GM12878 (cell line): Measurements from ENCODE around the gene ADK. TPM values are rescaled to one million over a fixed set of nuclear protein-coding genes. Genes with fewer than 3 reads are reported as not detected.

ENCODE experiments used
- ATAC-seq: fragments of 200-7000 bp; cut with Tn5 transposase; 3 replicates; pipeline ENCODE4 v1.9.1; 2020; ENCODE audit warnings: mild to moderate bottlenecking, moderate library complexity
- BruUV-seq: library from RNA; stranded (reverse); fragments of 400-500 nt; replicated peaks from 2 replicates; lab custom pipeline; 2021; lab: Mats Ljungman, UMichigan
- CTCF ChIA-PET: fragments of 300-600 bp; sonication (Branson Sonifier 250); formaldehyde crosslinking; extraction: SDS; loops from one replicate; lab custom pipeline; 2021; ENCODE audit warnings: inconsistent platforms; lab: Yijun Ruan, JAX
- POLR2A ChIA-PET: fragments of 350-600 bp; formaldehyde crosslinking; extraction: SDS; loops from one replicate; lab custom pipeline; 2021; ENCODE audit warnings: inconsistent platforms; lab: Charles Lee
- RAD21 ChIA-PET: fragments of 300-600 bp; sonication (Branson Sonifier 250); formaldehyde crosslinking; loops from one replicate; lab custom pipeline; 2023; ENCODE audit warnings: antibody characterized with exemption; ENCODE audit not compliant: unreplicated experiment; lab: Charles Lee
- SMC1A ChIA-PET: fragments of 300-600 bp; sonication (Branson Sonifier 250); formaldehyde crosslinking; loops from one replicate; lab custom pipeline; 2023; ENCODE audit not compliant: unreplicated experiment, uncharacterized antibody; lab: Charles Lee
- DNase-seq: peaks from one replicate; pipeline ENCODE4 v3.0.0-alpha.2; 2011; ENCODE audit warnings: low read depth, low spot score
- FAIRE-seq: peaks from 3 replicates; lab custom pipeline; 2011; peaks lifted over from hg19 to GRCh38; lab: Jason Lieb, UNC
- H2AFZ ChIP-seq: 2 replicates; pipeline ENCODE4 v1.6.0; 2011; ENCODE audit warnings: low read depth, low read length, control low read depth; ENCODE audit not compliant: control insufficient read depth
- H3K27ac ChIP-seq: 2 replicates; pipeline ENCODE4 v1.5.1; 2011; ENCODE audit warnings: control low read depth; ENCODE audit not compliant: control insufficient read depth, insufficient read depth
- H3K27me3 ChIP-seq, 2 experiments: replicated peaks in 1 of 2; 2 replicates each; pipeline versions ENCODE4 v1.6.0 to v1.6.1; 2011; ENCODE audit warnings: low read length in 1 of 2; ENCODE audit not compliant: control insufficient read depth in 2 of 2, insufficient read depth in 2 of 2
- H3K36me3 ChIP-seq, 2 experiments: 2 replicates each; pipeline ENCODE4 v1.5.1; 2011; ENCODE audit warnings: low read length in 1 of 2; ENCODE audit not compliant: control insufficient read depth in 2 of 2, insufficient read depth in 2 of 2
- H3K4me1 ChIP-seq: 2 replicates; pipeline ENCODE4 v1.6.1; 2011; ENCODE audit warnings: mild to moderate bottlenecking, low read length, moderate library complexity, mixed read lengths; ENCODE audit not compliant: control insufficient read depth, insufficient read depth
- H3K4me2 ChIP-seq: 2 replicates; pipeline ENCODE4 v1.6.0; 2011; ENCODE audit warnings: control low read depth; ENCODE audit not compliant: control insufficient read depth, insufficient read depth
- H3K4me3 ChIP-seq: fragments of 200-600 bp; sonication (generic); 2 replicates; pipeline ENCODE4 v1.5.1; 2016
- H3K79me2 ChIP-seq: 2 replicates; pipeline ENCODE4 v1.6.0; 2011; ENCODE audit warnings: low read length; ENCODE audit not compliant: control insufficient read depth, insufficient read depth
- H3K9ac ChIP-seq: 2 replicates; pipeline ENCODE4 v1.8.0; 2011; ENCODE audit warnings: low read length, control low read depth, mixed read lengths; ENCODE audit not compliant: control insufficient read depth, insufficient read depth
- H3K9me3 ChIP-seq: replicated peaks from 3 replicates; pipeline ENCODE4 v1.5.1; 2011; ENCODE audit warnings: mild to moderate bottlenecking, low read length; ENCODE audit not compliant: control insufficient read depth, insufficient read depth
- H4K20me1 ChIP-seq: 2 replicates; pipeline ENCODE4 v1.6.0; 2011; ENCODE audit not compliant: control insufficient read depth, insufficient read depth
- CBFB ChIP-seq: IDR thresholded peaks from 2 replicates; pipeline ENCODE4 v1.6.1; 2016; ENCODE audit warnings: antibody characterized with exemption, low read depth
- CBX3 ChIP-seq: fragments of 200-600 bp; sonication (generic); IDR thresholded peaks from 2 replicates; pipeline ENCODE4 v1.6.1; 2016; ENCODE audit warnings: low read depth, borderline replicate concordance
- CREB1 ChIP-seq: IDR thresholded peaks from 2 replicates; pipeline ENCODE4 v1.6.1; 2012; ENCODE audit warnings: low read depth, mild to moderate bottlenecking, inconsistent platforms
- IKZF1 ChIP-seq: fragments of 450-650 bp; conservative IDR thresholded peaks from 2 replicates; pipeline ENCODE4 v1.6.1; 2017; ENCODE audit warnings: antibody characterized with exemption, mild to moderate bottlenecking
- KDM1A ChIP-seq: fragments of 200-600 bp; sonication (generic); IDR thresholded peaks from 2 replicates; pipeline ENCODE4 v1.6.1; 2016; ENCODE audit warnings: borderline replicate concordance
- NBN ChIP-seq: fragments of 450-650 bp; IDR thresholded peaks from 2 replicates; pipeline ENCODE4 v1.6.1; 2016
- RAD21 ChIP-seq: IDR thresholded peaks from 2 replicates; pipeline ENCODE4 v1.6.1; 2011; ENCODE audit warnings: mild to moderate bottlenecking, low read depth, low read length, moderate library complexity; ENCODE audit not compliant: insufficient read depth
- RAD51 ChIP-seq: fragments of 450-650 bp; IDR thresholded peaks from 2 replicates; pipeline ENCODE4 v1.6.1; 2016; ENCODE audit warnings: moderate library complexity, mild to moderate bottlenecking, inconsistent platforms
- SREBF1 ChIP-seq: IDR thresholded peaks from 2 replicates; pipeline ENCODE4 v1.6.1; 2012; ENCODE audit warnings: mild to moderate bottlenecking, low read length
- SREBF2 ChIP-seq: IDR thresholded peaks from 2 replicates; pipeline ENCODE4 v1.6.1; 2012; ENCODE audit warnings: mild to moderate bottlenecking, low read length
- TAF1 ChIP-seq: IDR thresholded peaks from 2 replicates; pipeline ENCODE4 v1.6.1; 2011; ENCODE audit warnings: mild to moderate bottlenecking, low read depth, low read length, borderline replicate concordance
- WRNIP1 ChIP-seq: IDR thresholded peaks from 2 replicates; pipeline ENCODE4 v1.6.1; 2011; ENCODE audit warnings: low read depth, low read length, improper control_type of control experiment, borderline replicate concordance
- WGBS: methylation state at CpG from one replicate; pipeline ENCODE4 v1.1.6; 2016; ENCODE audit warnings: low lambda C conversion rate; ENCODE audit not compliant: insufficient replicate concordance, insufficient coverage; ENCODE audit errors: missing lambda C conversion rate; 5-methylcytosine and 5-hydroxymethylcytosine counted together
- in situ Hi-C: fragments of 300-500 bp; cut with MboI; formaldehyde crosslinking; loops from 9 replicates; pipeline ENCODE4 v1.14.3; 2018; ENCODE audit warnings: mixed read lengths
- intact Hi-C: fragments of 100-400 bp; cut with micrococcal nuclease; formaldehyde crosslinking; loops from one replicate; pipeline ENCODE4 v1.14.2; 2022; ENCODE audit not compliant: unreplicated experiment
- polyA plus RNA-seq, 11 experiments: library from polyadenylated mRNA; depleted of rRNA in 4 of 11; unstranded in 6 of 11; stranded (reverse) in 5 of 11; fragments of >200 nt; fragmentation: Nextera tagmentation in 4 of 11; fragmentation: Illumina TruSeq in 1 of 11; extraction: Ambion mirVana in 4 of 11; extraction: Trizol in 1 of 11; gene quantifications; 1 replicate in 1 of 11; 2 replicates in 10 of 11; pipeline versions ENCODE4 v1.2.1 to v1.2.3, GENCODE V29; 2011 to 2016; ENCODE audit warnings: inconsistent platforms in 2 of 11, missing spikeins in 2 of 11, low read depth in 1 of 11
- total RNA-seq, 4 experiments: library from RNA; depleted of rRNA in 3 of 4; stranded (reverse); fragments of >200 nt in 3 of 4; fragmentation: Illumina TruSeq in 1 of 4; extraction: Trizol in 1 of 4; gene quantifications; 2 replicates each; pipeline versions ENCODE4 v1.2.1 to v1.2.3, GENCODE V29; 2013 to 2021
- TF ChIP-seq, protein P1 (sequence below): IDR thresholded peaks from 2 replicates; pipeline ENCODE4 v1.6.1; 2011; ENCODE audit warnings: borderline replicate concordance, low read depth, mild to moderate bottlenecking, moderate library complexity, mixed read lengths, low read length; ENCODE audit not compliant: insufficient read depth; ENCODE audit errors: extremely low read length
- TF ChIP-seq, protein P2 (sequence below): fragments of 450-650 bp; IDR thresholded peaks from 2 replicates; pipeline ENCODE4 v1.6.1; 2014; ENCODE audit warnings: mild to moderate bottlenecking
- TF ChIP-seq, protein P3 (sequence below): IDR thresholded peaks from 2 replicates; pipeline ENCODE4 v1.6.1; 2012; ENCODE audit warnings: mild to moderate bottlenecking, low read depth, low read length

ADK gene
- total and polyA plus RNA-seq, 10 of the 15 experiments (the other 5 are each of a cell fraction or from before 2014, with no cell fraction given): 42.0 to 151 (median 81.6) TPM

DNA sequence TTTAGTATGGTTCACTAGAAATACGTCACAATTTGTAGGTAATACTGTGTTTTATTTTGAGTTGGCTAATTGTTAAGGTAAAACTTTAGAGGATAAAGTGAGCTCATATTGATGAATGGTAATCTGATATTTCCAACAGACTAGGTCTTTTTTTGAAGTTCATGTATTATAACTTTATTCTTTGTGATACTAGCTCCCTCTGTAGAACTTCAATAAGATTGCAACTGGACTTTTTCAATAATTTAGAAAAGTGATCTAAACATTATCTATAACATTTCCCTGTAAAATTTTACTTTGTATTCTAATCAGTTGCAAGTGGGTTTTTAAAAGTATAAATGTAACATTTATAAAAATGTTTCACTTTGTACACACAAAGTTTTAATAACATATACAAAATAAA is 83.5 kb downstream of the ADK start (continued):
- TF ChIP-seq RAD21: peak; percentile 39
- TF ChIP-seq WRNIP1: no peak
- TF ChIP-seq NBN: no peak
- TF ChIP-seq CBX3: no peak
- no peak for TF ChIP-seq SREBF2
- no peak for TF ChIP-seq CREB1
- no peak for TF ChIP-seq KDM1A
- TF ChIP-seq, protein P1, sequence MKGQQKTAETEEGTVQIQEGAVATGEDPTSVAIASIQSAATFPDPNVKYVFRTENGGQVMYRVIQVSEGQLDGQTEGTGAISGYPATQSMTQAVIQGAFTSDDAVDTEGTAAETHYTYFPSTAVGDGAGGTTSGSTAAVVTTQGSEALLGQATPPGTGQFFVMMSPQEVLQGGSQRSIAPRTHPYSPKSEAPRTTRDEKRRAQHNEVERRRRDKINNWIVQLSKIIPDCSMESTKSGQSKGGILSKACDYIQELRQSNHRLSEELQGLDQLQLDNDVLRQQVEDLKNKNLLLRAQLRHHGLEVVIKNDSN: no peak
- no peak for TF ChIP-seq CBFB
- TF ChIP-seq SREBF1: no peak
- TF ChIP-seq TAF1: no peak
- no peak for TF ChIP-seq IKZF1

DNA sequence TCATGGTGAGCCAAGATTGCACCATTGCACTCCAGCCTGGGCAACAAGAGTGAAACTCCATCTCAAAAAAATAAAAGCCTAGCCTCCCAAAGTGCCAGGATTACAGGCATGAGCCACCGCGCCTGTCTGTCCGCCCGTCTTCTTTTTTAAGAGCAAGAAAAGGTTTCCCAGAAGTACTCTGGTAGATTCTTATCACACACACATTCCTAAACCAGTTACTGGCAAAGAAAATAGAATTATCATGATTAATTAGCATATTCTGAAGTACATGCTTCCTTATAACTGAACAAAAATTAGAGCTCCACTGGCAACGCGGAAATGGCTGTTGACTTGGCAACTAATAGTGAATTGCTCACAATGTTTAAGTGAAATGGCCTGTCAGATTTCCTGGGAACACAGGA is 87.0 kb downstream of the ADK start:
- Histone ChIP-seq H3K9ac (no peak overlapping the region), H3K9me3 (no peaks in the 10 kb centered on the region), H3K36me3 (peaks cover 4 to 5% of the 10 kb centered on the region in 2 experiments; a peak in 3 of 4 replicates), H3K4me2 (no peak overlapping the region), H3K4me3 (no peak overlapping the region), H3K79me2 (no peaks in the 10 kb centered on the region; the same call in none of the 2 replicates), H3K27me3 (no peaks in the 10 kb centered on the region), H4K20me1 (no peaks in the 10 kb centered on the region; the same call in 1 of the 2 replicates), H3K27ac (no peak overlapping the region), H3K4me1 (no peaks in the 10 kb centered on the region), H2AFZ (no peak overlapping the region)
- FAIRE-seq: no peak
- RAD21 ChIA-PET: interaction anchor here (1.0 kb wide), 1 partner anchor 352 kb away, joined by 3 read pairs; no protein-coding TSS in a partner anchor
- 98% methylated on average over 6 of the region's 6 CpGs for WGBS
- POLR2A ChIA-PET: interaction anchor here (0.6 kb wide), 1 partner anchor 50 kb away, joined by 4 read pairs; no protein-coding TSS in a partner anchor
- CTCF ChIA-PET: no interaction called here
- ATAC-seq: no peak
- SMC1A ChIA-PET: interaction anchor here (0.9 to 1.0 kb wide), 2 partner anchors 25 to 298 kb away, joined by 3 read pairs; no protein-coding TSS in a partner anchor
- no TSS peak for BruUV-seq
- intact Hi-C loops: no loop called here
- DNase-seq: no peak
- in situ Hi-C loops: loop anchor here (10.0 kb wide), 1 partner anchor 353 kb away; no protein-coding TSS in a partner anchor
- no peak for TF ChIP-seq RAD51
- TF ChIP-seq, protein P2, sequence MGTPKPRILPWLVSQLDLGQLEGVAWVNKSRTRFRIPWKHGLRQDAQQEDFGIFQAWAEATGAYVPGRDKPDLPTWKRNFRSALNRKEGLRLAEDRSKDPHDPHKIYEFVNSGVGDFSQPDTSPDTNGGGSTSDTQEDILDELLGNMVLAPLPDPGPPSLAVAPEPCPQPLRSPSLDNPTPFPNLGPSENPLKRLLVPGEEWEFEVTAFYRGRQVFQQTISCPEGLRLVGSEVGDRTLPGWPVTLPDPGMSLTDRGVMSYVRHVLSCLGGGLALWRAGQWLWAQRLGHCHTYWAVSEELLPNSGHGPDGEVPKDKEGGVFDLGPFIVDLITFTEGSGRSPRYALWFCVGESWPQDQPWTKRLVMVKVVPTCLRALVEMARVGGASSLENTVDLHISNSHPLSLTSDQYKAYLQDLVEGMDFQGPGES: no peak
- no peak for TF ChIP-seq TAF1
- TF ChIP-seq, protein P3, sequence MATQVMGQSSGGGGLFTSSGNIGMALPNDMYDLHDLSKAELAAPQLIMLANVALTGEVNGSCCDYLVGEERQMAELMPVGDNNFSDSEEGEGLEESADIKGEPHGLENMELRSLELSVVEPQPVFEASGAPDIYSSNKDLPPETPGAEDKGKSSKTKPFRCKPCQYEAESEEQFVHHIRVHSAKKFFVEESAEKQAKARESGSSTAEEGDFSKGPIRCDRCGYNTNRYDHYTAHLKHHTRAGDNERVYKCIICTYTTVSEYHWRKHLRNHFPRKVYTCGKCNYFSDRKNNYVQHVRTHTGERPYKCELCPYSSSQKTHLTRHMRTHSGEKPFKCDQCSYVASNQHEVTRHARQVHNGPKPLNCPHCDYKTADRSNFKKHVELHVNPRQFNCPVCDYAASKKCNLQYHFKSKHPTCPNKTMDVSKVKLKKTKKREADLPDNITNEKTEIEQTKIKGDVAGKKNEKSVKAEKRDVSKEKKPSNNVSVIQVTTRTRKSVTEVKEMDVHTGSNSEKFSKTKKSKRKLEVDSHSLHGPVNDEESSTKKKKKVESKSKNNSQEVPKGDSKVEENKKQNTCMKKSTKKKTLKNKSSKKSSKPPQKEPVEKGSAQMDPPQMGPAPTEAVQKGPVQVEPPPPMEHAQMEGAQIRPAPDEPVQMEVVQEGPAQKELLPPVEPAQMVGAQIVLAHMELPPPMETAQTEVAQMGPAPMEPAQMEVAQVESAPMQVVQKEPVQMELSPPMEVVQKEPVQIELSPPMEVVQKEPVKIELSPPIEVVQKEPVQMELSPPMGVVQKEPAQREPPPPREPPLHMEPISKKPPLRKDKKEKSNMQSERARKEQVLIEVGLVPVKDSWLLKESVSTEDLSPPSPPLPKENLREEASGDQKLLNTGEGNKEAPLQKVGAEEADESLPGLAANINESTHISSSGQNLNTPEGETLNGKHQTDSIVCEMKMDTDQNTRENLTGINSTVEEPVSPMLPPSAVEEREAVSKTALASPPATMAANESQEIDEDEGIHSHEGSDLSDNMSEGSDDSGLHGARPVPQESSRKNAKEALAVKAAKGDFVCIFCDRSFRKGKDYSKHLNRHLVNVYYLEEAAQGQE: no peak
